KMS-11 (cell line): ENCODE measurements around the gene SIL1.

Experiments used
- H2AFZ ChIP-seq: fragments of 200-600 bp; sonication (generic); 2 replicates; pipeline ENCODE4 v1.6.1; 2016; ENCODE audit warnings: antibody characterized with exemption, mixed run types, low read depth
- H3K27ac ChIP-seq: fragments of 200-600 bp; sonication (generic); 2 replicates; pipeline ENCODE4 v1.6.1; 2016; ENCODE audit warnings: mild to moderate bottlenecking, mixed run types
- H3K27me3 ChIP-seq: fragments of 200-600 bp; sonication (generic); 2 replicates; pipeline ENCODE4 v1.6.1; 2017; ENCODE audit warnings: mild to moderate bottlenecking, low read depth, mixed run types, moderate library complexity; ENCODE audit not compliant: insufficient read depth
- H3K36me3 ChIP-seq: fragments of 200-600 bp; sonication (generic); 2 replicates; pipeline ENCODE4 v1.6.1; 2017; ENCODE audit warnings: mild to moderate bottlenecking, mixed run types; ENCODE audit not compliant: insufficient read depth
- H3K4me1 ChIP-seq: fragments of 200-600 bp; sonication (generic); 2 replicates; pipeline ENCODE4 v1.6.1; 2016; ENCODE audit warnings: mild to moderate bottlenecking, low read depth, mixed run types; ENCODE audit not compliant: poor library complexity, severe bottlenecking
- H3K4me2 ChIP-seq: fragments of 200-600 bp; sonication (generic); 2 replicates; pipeline ENCODE4 v1.7.0; 2016; ENCODE audit warnings: mild to moderate bottlenecking, mixed run types
- H3K4me3 ChIP-seq: fragments of 200-600 bp; sonication (generic); IDR thresholded peaks from 2 replicates; pipeline ENCODE4 v1.6.1; 2017; ENCODE audit warnings: low read depth, low read length, mixed read lengths; ENCODE audit not compliant: insufficient read depth
- H3K79me2 ChIP-seq: fragments of 200-600 bp; sonication (generic); 2 replicates; pipeline ENCODE4 v1.6.1; 2016; ENCODE audit warnings: low read depth, mixed run types; ENCODE audit not compliant: insufficient read depth
- H3K9ac ChIP-seq: fragments of 200-600 bp; sonication (generic); 2 replicates; pipeline ENCODE4 v1.6.1; 2016; ENCODE audit warnings: mild to moderate bottlenecking, mixed run types
- H4K20me1 ChIP-seq: fragments of 200-600 bp; sonication (generic); 2 replicates; pipeline ENCODE4 v1.6.1; 2016; ENCODE audit warnings: mild to moderate bottlenecking, mixed run types; ENCODE audit not compliant: insufficient read depth
- CTCF ChIP-seq: fragments of 200-600 bp; sonication (generic); conservative IDR thresholded peaks from 2 replicates; pipeline ENCODE4 v1.6.1; 2017; ENCODE audit warnings: low read depth, mild to moderate bottlenecking, antibody characterized with exemption, low read length, moderate library complexity, mixed read lengths

SIL1 gene

GRCh38 chr5:138936968-138937345, 261.2 kb downstream of the SIL1 start:
- TF ChIP-seq CTCF, result no peak
- Histone ChIP-seq H3K4me1 (peaks cover 6% of the 10 kb centered on the region), H2AFZ (no peak overlapping the region), H3K4me3 (no peak overlapping the region), H3K9ac (no peak overlapping the region), H3K36me3 (no peaks in the 10 kb centered on the region), H3K79me2 (no peaks in the 10 kb centered on the region), H4K20me1 (no peaks in the 10 kb centered on the region), H3K27me3 (no peaks in the 10 kb centered on the region), H3K27ac (no peak overlapping the region), H3K4me2 (no peak overlapping the region)

DNA sequence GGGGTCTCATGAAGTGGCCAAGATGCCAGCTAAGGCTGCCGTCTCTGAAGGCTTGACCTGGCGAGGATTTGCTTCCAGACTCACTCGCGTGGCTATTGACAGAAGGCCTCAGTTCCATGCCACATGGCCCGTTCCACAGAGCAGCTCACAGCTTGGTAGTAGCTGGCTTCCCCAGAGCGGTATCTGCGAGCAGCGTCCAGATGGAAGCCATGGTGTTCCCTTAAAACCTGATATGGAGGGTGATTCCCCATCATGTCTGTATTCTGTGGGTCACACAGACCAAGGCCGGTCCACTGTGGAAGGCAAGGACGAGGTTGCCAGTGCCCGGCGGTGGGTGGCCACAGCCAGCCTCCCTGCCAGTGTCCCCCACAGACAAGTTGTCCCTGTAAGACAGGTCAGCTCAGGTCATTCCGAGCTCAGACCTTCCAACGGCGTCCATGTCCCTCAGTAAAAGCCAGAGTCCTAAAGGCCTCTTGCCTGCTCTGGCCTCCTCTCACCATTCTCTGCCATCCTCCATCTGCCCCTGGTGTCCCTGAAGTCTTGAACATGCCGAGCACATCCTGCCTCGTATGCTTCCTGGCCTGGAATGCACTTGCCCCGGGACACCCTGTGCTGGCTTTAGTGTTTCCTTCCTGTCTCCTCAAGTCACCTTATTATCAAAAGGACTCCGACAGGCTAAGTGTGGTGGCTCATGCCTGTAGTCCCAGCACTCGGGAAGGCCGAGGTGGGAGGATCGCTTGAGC, 261.8 kb downstream of the SIL1 start:
- Histone ChIP-seq H3K4me2 (no peak overlapping the region), H3K79me2 (no peaks in the 10 kb centered on the region), H3K4me1 (peaks cover 6% of the 10 kb centered on the region), H2AFZ (no peak overlapping the region), H3K27me3 (no peaks in the 10 kb centered on the region), H3K36me3 (no peaks in the 10 kb centered on the region), H3K9ac (no peak overlapping the region), H4K20me1 (no peaks in the 10 kb centered on the region), H3K27ac (no peak overlapping the region), H3K4me3 (no peak overlapping the region)
- no peak for TF ChIP-seq CTCF

- Histone ChIP-seq H3K9ac (no peak overlapping the region), H3K36me3 (no peaks in the 10 kb centered on the region), H3K27ac (no peak overlapping the region), H3K79me2 (no peaks in the 10 kb centered on the region), H4K20me1 (no peaks in the 10 kb centered on the region), H3K4me1 (peaks cover 6% of the 10 kb centered on the region), H3K4me2 (no peak overlapping the region), H3K27me3 (no peaks in the 10 kb centered on the region), H2AFZ (no peak overlapping the region), H3K4me3 (no peak overlapping the region)
- no peak for TF ChIP-seq CTCF
Observed at GRCh38 chr5:138935466-138935865, 262.7 kb downstream of the SIL1 start.

DNA sequence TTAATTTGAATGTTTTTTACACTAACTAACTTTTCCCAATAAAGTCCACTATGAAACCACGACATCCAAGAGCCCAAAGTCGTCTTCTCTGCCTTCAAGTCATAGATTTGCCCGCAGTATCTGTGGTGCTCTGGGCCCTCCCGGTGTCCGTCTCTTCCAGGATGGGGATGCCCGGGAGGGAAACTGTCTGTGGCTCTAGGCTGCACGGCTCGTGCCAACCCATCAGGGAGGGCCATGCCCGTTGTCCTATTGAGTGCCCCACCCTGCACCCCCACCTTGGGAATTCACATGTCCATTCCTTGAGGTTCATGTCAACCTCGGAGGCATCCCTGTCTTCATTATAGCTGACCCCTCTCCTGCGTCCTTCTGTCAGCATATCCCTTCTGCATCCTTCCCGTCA, 263.2 kb downstream of the SIL1 start:
- H3K4me3 ChIP-seq, result no peak overlapping the region
- no peak overlapping the region for H3K9ac ChIP-seq
- TF ChIP-seq CTCF, result no peak
- no peak overlapping the region for H3K27ac ChIP-seq
- H3K4me1 ChIP-seq, result peaks cover 6% of the 10 kb centered on the region
- H3K36me3 ChIP-seq, result no peaks in the 10 kb centered on the region
- H3K27me3 ChIP-seq, result no peaks in the 10 kb centered on the region
- H3K4me2 ChIP-seq, result no peak overlapping the region
- H4K20me1 ChIP-seq, result no peaks in the 10 kb centered on the region
- H2AFZ ChIP-seq, result no peak overlapping the region
- H3K79me2 ChIP-seq, result no peaks in the 10 kb centered on the region
